HG02970 (cell line): Measurements from ENCODE around the gene FRMD5.
"Not testable (repeated sequence)": the region's sequence is repeated elsewhere in the genome, so short reads cannot be mapped to it uniquely, and the experiment has no call there.

ENCODE experiments used
- ATAC-seq: cut with Tn5 transposase; IDR thresholded peaks from one replicate; pipeline ENCODE4 v1.9.1; 2021; ENCODE audit warnings: mild to moderate bottlenecking, moderate library complexity, moderate number of reproducible peaks; ENCODE audit not compliant: unreplicated experiment, low FRiP score

Gene FRMD5

GRCh38 chr15:44195151-44195740 lies at the start of gene FRMD5:
FRMD5 (minus strand) TSS chr15:44195271.
- ATAC-seq: peak; percentile 74

- no peak for ATAC-seq
Observed at GRCh38 chr15:44243829-44244228, 48.8 kb upstream of the FRMD5 start.

- no peak for ATAC-seq
Observed at GRCh38 chr15:44243141-44243540, 48.1 kb upstream of the FRMD5 start.

- no peak for ATAC-seq
Observed at GRCh38 chr15:44231842-44232241, 36.8 kb upstream of the FRMD5 start.

GRCh38 chr15:44229301-44229700 lies 34.2 kb upstream of the FRMD5 start:
- not testable (repeated sequence) for ATAC-seq

GRCh38 chr15:44227584-44227983 lies 32.5 kb upstream of the FRMD5 start:
- no peak for ATAC-seq

GRCh38 chr15:44227001-44227400 lies 31.9 kb upstream of the FRMD5 start:
- not testable (repeated sequence) for ATAC-seq

GRCh38 chr15:44222478-44222877 lies 27.4 kb upstream of the FRMD5 start:
- ATAC-seq: no peak

- no peak for ATAC-seq
Observed at GRCh38 chr15:44219073-44219472, 24.0 kb upstream of the FRMD5 start.

GRCh38 chr15:44216958-44217357 lies 21.9 kb upstream of the FRMD5 start:
- ATAC-seq: no peak

GRCh38 chr15:44215594-44215993 lies 20.5 kb upstream of the FRMD5 start:
- ATAC-seq: no peak

- ATAC-seq: no peak
Observed at GRCh38 chr15:44208956-44209355, 13.9 kb upstream of the FRMD5 start.

- ATAC-seq: no peak
Observed at GRCh38 chr15:44207643-44208042, 12.6 kb upstream of the FRMD5 start.

GRCh38 chr15:44199393-44199792 lies 4.3 kb upstream of the FRMD5 start:
- no peak for ATAC-seq

- peak; percentile 34 for ATAC-seq
Observed at GRCh38 chr15:44194323-44195150, 534 bp downstream of the FRMD5 start.

- no peak for ATAC-seq
Observed at GRCh38 chr15:44193651-44194322, 1.3 kb downstream of the FRMD5 start.

- no peak for ATAC-seq
Observed at GRCh38 chr15:44188795-44189194, 6.3 kb downstream of the FRMD5 start.

- ATAC-seq: no peak
Observed at GRCh38 chr15:44186705-44187104, 8.4 kb downstream of the FRMD5 start.

GRCh38 chr15:44183363-44183762 lies 11.7 kb downstream of the FRMD5 start:
- no peak for ATAC-seq

- ATAC-seq: no peak
Observed at GRCh38 chr15:44181410-44181809, 13.7 kb downstream of the FRMD5 start.

- no peak for ATAC-seq
Observed at GRCh38 chr15:44177139-44177538, 17.9 kb downstream of the FRMD5 start.
